NOMO-1 treated with DMSO at 0.1 percent for 48 hours (cell line): ENCODE measurements around the gene SPECC1L.
"Not testable (repeated sequence)": the region's sequence is repeated elsewhere in the genome, so short reads cannot be mapped to it uniquely, and the experiment has no call there.

Experiments used
- DNase-seq: peaks from one replicate; lab custom pipeline; 2025; ENCODE audit not compliant: unreplicated experiment; lab: John Stamatoyannopoulos, UW

The SPECC1L gene

DNA sequence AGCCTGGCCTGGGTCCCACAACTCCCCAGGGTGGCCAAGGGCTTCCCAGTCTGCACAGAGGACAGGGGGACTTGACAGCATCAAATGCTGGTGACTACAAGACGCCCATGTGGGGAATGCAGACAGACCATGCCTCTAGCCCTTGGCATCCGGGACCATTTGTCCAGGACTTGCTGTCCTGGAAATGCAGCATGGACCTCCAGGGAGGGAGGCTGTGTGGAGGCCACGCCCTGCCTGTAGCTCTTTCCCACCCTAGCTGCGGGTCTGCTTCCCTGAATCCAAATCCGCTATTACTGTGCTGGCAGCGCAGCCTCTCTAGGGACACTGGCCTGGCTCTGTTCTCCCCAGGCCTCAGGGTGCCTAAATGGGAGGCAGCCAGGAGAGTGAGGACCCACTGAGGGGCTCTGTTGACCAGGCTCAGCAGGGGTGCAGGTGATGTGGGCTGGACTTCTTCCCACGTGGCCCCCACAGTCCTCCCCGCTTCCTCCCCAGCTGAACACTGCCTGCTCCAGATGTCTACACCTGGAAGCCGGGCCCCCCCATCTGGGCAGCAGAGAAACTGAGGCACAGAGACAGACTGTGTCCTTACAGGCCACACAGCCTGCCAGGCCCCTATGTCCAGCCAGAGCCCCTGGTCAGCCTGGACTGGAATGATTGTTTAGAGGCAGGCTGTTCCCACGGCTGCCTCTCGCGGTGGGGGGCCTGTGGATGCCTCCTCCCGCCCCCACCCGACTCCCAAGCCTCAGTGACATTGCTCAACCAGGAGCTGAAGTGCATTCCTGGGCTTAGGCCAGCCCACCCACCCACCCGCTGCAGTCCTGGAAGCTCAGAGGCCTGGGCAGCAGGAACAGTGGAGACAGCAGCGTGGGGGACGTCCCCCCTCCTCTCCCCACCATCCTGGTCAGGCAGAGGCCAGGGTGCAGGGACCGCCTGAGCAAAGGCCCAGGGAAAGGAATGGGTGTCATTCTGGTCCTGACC, 24.8 kb upstream of the SPECC1L start:
- not testable (repeated sequence) for DNase-seq

DNA sequence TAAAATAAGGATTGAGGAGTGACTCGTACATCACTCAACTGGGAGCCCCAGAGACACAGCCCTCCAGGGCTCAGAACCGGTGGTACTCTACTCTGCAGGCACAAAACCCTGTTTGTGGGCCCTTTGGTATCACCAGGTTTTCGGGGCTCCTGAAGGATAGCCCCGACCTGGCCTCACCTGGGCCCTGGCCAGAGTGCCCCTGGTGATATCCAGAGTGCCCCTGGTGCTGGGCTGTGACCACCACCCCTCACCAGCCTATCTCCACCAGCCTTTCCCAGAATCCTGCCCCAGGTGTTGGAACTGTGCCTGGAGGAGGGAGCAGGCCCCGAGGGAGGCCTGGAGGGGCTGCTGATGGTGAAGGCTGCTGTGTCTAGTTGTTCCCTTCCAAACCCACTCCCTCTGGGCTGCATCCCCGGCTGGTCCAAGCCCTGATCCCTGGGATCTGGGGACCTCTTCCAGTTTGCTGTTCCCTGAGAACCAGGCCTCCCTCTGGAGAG, 23.6 kb upstream of the SPECC1L start:
- no peak for DNase-seq

DNA sequence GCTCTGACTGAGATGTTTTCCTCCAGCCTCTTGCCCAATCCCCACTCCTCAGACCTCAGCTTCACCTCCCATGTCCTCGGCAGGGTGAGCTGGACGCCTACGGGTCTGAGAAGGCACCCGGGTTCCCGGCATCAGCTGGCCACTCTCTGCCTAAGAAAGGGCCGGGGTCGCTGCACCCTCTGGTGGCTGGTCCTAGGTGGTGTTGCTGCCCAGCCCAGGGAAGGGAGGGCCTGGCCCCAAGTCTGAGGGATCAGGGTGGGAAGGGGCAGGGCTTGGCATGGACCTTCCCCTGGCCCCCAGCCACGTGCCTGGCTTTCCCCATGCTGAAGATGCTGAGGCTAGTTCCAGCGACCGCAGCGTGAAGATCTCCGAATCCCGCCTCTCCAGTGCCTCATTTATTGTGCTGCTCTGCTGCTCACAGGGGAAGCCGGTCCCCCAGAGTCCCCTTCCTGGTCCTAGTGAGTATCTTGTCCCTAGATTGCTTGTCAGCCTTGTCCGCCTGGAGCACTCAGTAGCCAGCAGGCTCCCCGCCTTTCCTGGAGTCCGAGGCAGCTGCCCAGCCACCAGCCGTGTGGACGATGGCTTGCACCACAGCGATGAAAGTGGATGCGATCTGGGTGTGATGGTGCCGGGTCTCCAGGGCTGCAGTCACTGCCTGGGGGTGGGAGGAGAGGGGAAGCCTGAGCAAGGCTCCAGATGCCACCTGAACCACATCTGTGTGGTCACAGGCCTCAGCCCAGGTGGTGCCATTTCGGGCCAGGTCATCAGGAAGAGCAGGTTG, 22.9 kb upstream of the SPECC1L start:
- peak; percentile 36 for DNase-seq

DNA sequence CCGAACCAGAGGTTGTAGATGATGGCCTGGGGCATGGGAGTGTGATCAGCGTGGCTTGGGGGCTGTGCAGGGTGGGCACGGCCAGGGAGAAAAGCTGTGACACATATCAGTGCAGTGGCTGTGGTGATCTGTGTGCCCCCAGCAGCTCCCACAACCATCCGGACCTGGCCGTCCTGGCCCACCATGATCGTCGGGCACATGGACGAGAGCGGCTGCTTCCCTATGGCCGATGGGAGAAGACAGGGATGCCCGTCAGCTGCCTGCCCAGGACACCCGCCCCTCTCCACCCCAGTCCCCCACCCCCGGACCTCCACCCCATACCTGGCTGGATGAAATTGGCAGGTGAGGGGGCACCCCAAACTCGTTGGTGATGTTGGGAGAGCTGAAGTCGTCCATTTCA, 22.0 kb upstream of the SPECC1L start:
- DNase-seq, result not testable (repeated sequence)

DNA sequence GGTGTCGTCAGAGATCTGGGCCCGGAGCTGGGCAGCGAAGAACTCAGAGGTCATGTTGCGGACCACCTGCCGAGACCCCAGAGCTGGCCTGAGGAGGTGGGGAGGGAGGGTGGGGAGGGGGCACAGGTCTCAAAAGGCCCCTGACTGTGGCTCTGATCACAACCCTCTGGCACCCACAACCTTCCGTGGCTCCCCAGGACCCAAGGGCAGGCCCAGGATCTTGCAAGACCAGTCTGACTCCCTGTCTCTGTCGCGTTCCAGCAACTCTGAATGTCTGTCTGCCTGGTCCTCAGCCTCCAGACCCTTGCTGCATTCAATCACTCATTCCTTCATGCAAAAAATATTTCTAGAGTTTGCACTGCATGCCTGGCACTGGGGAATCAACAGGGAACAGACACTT, 21.2 kb upstream of the SPECC1L start:
- not testable (repeated sequence) for DNase-seq

DNA sequence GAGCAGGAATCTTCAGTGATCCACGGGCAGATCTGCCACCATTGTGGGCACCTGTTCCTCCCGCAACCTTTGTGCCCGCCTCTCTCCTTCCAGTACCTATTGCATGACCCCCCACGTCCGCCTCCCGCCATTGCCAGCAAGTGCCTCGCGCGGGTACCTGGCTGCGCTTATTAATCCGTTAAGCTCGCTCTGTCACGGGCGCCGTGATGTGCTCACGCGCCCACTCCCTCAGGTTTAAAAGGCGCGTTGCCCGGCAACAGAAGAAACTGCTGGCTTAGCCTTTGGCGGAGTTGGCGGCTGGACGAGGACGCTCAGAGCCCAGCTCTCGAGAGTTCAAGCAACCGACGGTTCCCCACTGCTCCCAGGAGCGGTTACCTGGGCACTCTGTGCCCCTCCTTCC, 19.3 kb upstream of the SPECC1L start:
- not testable (repeated sequence) for DNase-seq

DNA sequence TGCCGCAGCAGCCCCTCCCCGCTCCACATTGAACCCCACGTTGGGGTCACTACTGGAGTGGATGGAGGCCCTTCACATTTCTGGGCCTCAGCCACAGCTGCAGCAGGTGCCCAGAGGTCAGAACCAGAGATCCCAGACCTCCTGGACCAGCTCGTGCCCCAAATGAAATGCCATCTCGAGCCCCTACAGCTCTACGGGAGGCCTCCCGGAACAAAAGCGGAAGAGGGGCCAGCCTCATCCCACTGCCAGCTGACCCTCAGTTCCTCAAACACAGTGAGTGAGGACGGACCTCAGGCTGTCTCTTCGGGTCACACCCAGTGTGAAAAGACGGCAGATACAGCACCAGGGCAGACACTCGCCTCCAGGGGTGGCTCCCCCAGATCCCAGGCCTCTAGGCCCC, 17.5 kb upstream of the SPECC1L start:
- DNase-seq, result not testable (repeated sequence)

DNA sequence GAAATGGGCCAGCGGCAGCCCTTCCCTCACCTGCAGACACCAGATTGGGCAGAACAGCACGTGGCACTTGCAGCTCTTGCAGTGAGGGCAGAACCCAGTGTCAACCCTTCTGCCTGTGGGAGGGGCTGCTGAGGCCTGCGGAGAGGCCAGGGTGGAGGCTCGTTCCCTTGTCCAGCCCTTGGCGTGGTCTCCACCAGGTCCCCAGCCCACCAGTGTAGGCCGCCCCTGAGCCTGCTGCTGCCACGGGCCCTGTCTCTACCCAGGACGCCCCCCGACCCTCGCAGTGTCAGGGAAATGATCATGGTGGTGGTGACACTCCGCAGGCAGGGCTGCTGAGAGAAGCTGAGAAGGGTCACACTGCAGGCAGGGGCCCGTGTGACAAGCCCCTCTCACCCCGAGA, 14.5 kb upstream of the SPECC1L start:
- not testable (repeated sequence) for DNase-seq

DNA sequence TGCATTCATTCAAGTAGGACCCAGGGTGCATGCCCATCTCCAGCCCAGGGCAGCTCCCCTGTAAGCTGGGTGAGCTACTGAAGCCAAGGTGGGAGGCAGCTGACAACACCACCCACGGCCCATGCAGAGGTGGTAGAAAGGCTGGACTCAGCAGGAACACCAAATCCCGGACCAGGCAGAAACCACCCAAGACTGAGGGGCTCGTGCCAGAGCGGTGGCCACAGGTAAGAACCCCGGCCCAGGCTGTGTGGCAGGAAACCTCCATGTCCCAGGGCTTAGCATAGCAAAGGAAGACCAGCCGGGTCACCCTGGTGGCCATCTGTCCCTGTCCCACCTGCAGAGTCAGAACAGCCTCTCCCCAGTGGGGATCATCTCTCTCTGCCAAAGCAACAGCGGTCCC, 13.9 kb upstream of the SPECC1L start:
- DNase-seq, result not testable (repeated sequence)

DNA sequence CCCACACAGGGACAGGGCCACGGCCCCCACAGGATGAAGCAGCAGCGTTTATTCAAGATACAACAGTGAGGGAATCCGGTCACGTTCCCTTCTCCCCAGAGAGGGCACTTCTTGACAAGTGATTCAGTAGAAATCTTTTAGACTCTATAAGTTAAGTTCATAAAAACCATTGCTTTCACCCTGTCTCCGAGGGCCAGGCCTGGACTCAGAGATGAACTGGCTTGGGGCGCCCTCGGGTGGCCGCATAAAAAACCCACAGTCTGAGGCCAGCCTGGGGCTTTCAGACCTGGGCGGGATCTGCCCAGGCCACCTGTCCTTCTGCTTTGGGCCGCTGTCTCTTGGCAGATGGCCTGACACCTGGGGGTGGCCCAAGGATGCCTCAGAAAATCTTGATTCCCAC, 11.2 kb upstream of the SPECC1L start:
- DNase-seq, result peak; percentile 69

DNA sequence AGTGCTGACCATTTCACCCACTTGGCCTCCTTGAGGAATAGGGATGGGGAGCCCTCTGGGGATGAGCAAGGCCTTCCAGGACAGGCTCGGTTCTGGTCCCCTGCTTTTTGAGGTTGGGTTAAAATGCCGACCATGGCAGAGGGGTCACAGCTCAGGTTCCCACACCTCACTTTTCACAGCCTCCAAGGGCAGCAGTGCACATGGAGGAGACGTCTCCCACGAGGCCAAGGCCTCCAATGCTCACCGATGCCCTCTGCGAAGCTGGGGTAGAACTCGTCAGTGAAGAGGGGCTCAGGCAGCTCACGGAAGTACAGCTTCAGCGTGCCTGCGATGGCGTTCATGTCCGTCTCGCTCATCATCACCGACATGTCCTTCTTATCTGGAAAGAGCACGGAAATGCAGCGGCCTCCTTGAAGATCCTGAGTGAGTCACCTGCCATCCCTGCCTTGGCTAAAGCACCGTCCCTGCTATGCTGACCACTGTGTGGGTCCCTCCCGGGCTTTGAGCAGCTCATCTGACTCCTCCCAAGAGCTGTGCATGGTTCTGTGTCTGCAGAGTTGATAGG, 8.4 kb upstream of the SPECC1L start:
- DNase-seq, result not testable (repeated sequence)

DNA sequence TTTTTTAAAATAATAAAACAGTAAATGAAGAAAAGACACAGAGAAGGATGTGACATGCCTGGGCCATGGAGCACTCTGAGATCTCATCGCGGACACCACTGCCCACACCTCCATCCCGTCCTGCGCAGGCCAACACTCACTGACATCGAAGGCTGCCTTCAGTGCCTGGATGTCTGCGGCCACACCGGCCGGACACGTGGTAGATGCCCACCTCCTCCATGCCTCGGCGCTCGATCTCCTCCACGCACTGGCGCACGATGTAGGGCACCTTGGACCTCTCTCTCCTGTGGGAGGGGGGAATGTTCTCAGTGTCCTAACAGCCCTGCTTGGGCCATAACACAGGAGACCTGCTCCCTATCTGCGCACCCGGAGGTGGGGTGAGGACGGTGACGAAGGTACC, 7.2 kb upstream of the SPECC1L start:
- not testable (repeated sequence) for DNase-seq

DNA sequence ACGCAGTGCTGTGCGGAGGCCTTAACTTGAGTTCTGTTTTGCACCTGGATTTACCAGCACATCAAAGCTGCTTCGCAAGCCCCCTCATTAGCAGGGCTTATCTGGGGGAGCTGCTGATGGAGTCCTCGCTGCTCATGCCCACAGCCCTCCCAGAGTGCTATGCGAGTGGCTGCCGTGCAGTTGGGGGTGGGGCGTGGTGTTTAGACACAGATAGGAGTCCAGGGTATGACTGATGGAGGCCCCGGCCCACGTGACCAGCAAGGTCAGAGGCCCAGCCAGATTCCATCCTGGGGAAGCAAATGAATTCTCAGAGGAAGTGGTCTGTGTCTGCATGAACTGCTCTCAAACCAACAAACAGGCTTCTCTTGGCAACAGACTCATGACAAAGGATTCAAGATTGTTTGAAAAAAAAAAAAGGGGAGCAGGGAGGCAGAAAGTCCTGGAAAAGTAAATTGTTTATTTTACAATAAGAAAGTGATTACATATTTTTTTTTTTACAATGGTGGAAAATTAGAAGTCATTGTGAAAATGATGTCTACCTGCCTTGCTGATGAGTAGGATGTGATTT, 6.2 kb upstream of the SPECC1L start:
- DNase-seq, result not testable (repeated sequence)

DNA sequence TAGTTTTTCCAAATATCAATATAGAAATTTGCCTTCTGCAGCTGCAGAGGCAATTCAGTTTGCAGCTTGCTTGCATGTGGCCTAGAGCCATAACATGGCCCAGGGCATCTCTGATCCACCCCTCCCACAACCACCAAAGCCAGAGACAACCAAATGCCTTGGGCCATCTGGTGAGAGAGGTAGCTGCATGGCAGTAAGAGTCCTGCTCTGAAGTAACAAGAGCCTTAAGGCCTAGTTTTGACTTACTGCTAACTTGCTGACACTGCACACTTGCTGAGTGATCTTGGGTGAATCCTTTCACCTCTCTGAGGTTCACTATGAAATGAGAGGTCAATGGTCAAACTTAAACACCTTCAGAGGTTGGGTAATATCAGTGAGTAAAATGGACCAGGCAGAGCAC, 4.9 kb upstream of the SPECC1L start:
- DNase-seq, result no peak

DNA sequence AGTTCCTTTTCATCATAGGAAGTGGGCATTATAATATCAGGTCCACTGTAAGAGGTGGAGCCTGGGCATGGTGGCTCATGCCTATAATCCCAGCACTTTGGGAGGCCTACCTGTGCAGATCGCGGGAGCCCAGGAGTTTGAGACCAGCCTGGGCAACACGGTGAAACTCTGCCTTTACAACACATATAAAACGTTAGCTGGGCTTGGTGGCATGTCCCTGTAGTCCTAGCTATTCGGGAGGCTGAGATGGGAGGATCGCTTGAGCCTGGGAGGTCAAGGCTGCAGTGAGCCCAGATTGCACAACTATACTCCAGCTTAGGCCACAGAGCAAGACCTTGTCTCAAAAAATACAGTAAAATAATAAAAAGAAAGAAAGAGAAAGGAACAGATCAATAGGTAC, 4.1 kb upstream of the SPECC1L start:
- not testable (repeated sequence) for DNase-seq

DNA sequence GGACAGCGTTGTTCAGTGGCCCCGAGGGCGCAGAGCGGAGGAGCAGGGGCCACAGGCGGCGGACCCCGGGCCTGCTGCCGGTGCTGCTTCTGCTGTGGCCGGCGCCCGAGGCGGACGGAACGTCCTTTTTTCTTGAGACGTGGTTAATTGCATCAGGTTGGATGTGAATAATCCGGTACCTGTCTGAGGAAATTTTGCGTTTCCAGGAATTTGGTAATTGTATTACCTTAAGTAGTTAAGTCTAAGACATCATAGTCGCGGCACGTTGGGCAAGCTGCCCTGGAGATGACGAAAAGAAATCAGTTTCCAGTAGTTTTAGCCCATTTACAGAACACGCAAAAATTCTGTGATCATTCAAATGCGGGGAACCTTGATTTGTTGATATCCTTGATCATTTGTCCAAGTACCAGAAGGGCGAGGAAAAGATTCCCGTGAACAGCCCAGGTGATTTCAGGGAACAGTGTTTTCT, 789 bp downstream of the SPECC1L start:
- DNase-seq, result peak; percentile 31

DNA sequence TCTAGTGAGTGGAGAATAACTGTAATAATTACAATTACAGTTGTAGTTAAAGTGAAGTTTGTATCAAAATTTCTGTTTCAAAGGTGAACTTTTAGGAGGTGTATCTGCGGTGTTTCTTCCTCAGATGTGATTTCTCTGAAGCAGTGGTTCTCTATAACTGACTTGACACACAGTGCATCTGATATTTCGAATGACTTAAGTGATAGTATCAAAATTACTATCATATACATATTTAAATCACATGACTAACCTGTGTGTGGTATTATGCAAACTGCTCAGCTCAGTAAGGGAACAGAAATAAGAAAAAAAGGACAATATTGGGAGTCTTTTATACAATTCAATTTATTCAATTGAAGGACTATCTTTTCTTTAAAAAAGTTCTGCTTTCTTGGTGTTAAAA, 2.4 kb downstream of the SPECC1L start:
- not testable (repeated sequence) for DNase-seq

DNA sequence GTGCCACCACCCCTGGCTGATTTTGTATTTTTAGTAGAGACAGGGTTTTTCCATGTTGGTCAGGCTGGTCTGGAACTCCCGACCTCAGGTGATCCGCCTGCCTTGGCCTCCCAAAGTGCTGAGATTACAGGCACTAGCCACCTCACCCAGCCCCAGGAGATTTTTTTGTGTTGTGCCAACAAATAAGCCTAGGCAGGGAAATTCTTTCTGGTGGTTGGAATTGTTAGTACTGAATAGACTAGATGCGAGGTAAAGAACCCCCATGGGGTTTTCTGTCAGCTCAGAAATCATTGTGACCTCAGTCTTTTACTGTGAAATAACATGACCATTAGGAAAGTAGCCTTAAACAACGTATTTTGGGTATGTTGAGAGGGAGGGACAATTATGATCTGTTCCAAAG, 3.3 kb downstream of the SPECC1L start:
- not testable (repeated sequence) for DNase-seq

DNA sequence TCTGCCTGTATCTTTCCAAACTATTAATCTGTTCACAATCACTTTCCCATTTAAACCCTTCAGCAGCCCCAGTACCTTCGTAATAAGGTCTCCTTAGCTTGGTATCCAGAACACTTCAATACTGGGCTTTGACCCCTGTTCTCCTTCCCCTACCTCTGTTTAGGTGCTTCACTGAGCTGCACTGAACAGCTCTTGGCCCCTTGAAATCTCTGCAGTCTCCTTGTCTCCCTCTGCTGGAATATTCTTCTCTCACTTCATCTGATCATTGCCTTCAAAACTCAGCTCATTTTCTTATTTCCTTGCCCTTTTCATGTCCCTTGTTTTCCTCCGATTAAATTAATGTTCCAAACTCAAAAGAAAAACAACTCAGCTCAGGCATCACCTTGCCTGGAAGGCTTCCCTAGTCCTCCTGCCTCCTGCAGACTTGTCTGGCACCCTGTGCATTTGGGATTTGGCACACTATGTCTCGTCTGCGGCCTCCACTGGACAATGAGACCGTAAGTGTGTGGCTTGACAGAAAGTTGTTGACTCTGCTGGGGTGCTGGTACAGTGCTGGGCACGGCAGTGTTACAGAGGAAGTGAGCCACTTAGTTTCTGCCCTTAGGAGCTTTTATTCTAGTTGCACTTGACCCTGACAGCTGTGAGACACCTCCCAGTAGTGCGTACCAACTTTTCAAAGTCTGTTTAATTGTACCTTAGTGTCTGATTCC, 4.2 kb downstream of the SPECC1L start:
- DNase-seq, result not testable (repeated sequence)

DNA sequence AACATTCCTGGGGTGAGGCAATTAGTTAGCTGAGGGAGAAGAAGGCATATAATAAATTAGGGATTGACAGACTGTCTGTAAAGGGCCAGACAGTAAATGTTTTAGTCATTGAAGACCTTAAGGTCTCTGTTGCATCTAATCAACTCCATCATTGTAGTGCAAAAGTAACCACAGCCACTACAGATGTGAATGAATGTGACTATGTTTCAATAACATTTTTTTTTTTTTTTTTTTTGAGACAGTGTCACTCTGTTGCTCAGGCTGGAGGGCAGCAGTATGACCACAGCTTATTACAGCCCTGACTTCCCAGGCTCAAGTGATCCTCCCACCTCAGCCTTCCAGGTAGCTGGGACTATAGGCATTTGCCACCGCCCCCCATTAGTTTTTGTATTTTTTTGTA, 9.7 kb downstream of the SPECC1L start:
- DNase-seq, result not testable (repeated sequence)
